GM18907 (cell line): Measurements from ENCODE around the gene PLTP.
"Not testable (repeated sequence)": the region's sequence is repeated elsewhere in the genome, so short reads cannot be mapped to it uniquely, and the experiment has no call there.

Source experiments
- ATAC-seq: cut with Tn5 transposase; IDR thresholded peaks from one replicate; pipeline ENCODE4 v1.9.1; 2021; ENCODE audit warnings: mild to moderate bottlenecking, moderate library complexity; ENCODE audit not compliant: unreplicated experiment

Gene PLTP

GRCh38 chr20:45944965-45945677, 33.2 kb upstream of the PLTP start:
- no peak for ATAC-seq

GRCh38 chr20:45944151-45944964, 32.4 kb upstream of the PLTP start:
- ATAC-seq, result no peak

- no peak for ATAC-seq
These were observed 31.7 kb upstream of the PLTP start for GRCh38 chr20:45943613-45944012.

GRCh38 chr20:45940469-45940868, 28.5 kb upstream of the PLTP start:
- no peak for ATAC-seq

- no peak for ATAC-seq
These were observed 28.1 kb upstream of the PLTP start for GRCh38 chr20:45940053-45940452.

- ATAC-seq, result no peak
These were observed 26.9 kb upstream of the PLTP start for GRCh38 chr20:45938727-45939438.

GRCh38 chr20:45937765-45938164, 25.8 kb upstream of the PLTP start:
- no peak for ATAC-seq

- ATAC-seq, result peak; percentile 28
These were observed 23.6 kb upstream of the PLTP start for GRCh38 chr20:45935416-45936046.

- peak; percentile 77 for ATAC-seq
These were observed 22.8 kb upstream of the PLTP start, which contains the start of gene PCIF1 for GRCh38 chr20:45934586-45935415. PCIF1 (plus strand) TSS chr20:45934683; CDS start chr20:45939000, 4,317 bp downstream.

- ATAC-seq, result peak; percentile 26
These were observed 22.2 kb upstream of the PLTP start for GRCh38 chr20:45934046-45934585.

- ATAC-seq, result peak; percentile 21
These were observed 21.5 kb upstream of the PLTP start for GRCh38 chr20:45933266-45934045.

GRCh38 chr20:45931680-45932079, 19.7 kb upstream of the PLTP start:
- ATAC-seq, result not testable (repeated sequence)

GRCh38 chr20:45927071-45927878, 15.3 kb upstream of the PLTP start:
- no peak for ATAC-seq

GRCh38 chr20:45926731-45927070, 14.7 kb upstream of the PLTP start:
- ATAC-seq, result no peak

GRCh38 chr20:45925821-45926506, 14.0 kb upstream of the PLTP start:
- ATAC-seq, result no peak

GRCh38 chr20:45924391-45925261, 12.7 kb upstream of the PLTP start:
- no peak for ATAC-seq
